Activated B cell treated with CpG ODN at 0.5 μM for 24 hours (primary cell): Measurements from ENCODE around the gene C21orf91. TPM values are rescaled to one million over a fixed set of nuclear protein-coding genes. Genes with fewer than 3 reads are reported as not detected.
A peak's percentile ranks its signal among the peaks of the same experiment; 100 is the strongest.

ENCODE experiments used
- ATAC-seq: fragments of 200-7000 bp; cut with Tn5 transposase; one replicate; pipeline ENCODE4 v1.10.0; 2021; ENCODE audit warnings: low read depth, mild to moderate bottlenecking, moderate library complexity
- CTCF ChIA-PET: fragments of 350-600 bp; sonication (Branson Sonifier 250); formaldehyde crosslinking; loops from one replicate; lab custom pipeline; 2021; ENCODE audit warnings: antibody characterized with exemption; lab: Charles Lee
- POLR2A ChIA-PET: fragments of 350-600 bp; sonication (Branson Sonifier 250); formaldehyde crosslinking; loops from one replicate; lab custom pipeline; 2021; ENCODE audit warnings: antibody characterized with exemption; lab: Charles Lee
- DNase-seq: peaks from one replicate; pipeline ENCODE4 v3.0.0; 2022
- H3K27ac Mint-ChIP-seq: one replicate; pipeline ENCODE4 v1.8.0; 2020; ENCODE audit warnings: mixed read lengths
- H3K27me3 Mint-ChIP-seq: one replicate; pipeline ENCODE4 v1.8.0; 2021; ENCODE audit warnings: mixed read lengths
- H3K36me3 Mint-ChIP-seq: one replicate; pipeline ENCODE4 v1.8.0; 2021; ENCODE audit warnings: low read depth, mixed read lengths
- H3K4me1 Mint-ChIP-seq: one replicate; pipeline ENCODE4 v1.8.0; 2021; ENCODE audit warnings: mixed read lengths
- H3K4me3 Mint-ChIP-seq: one replicate; pipeline ENCODE4 v1.8.0; 2020; ENCODE audit warnings: mild to moderate bottlenecking, mixed read lengths
- H3K9me3 Mint-ChIP-seq: one replicate; pipeline ENCODE4 v1.8.0; 2020; ENCODE audit warnings: mixed read lengths
- CTCF ChIP-seq: fragments of 200-600 bp; IDR thresholded peaks from one replicate; pipeline ENCODE4 v1.8.0; 2022; ENCODE audit warnings: antibody characterized with exemption, mild to moderate bottlenecking
- intact Hi-C: fragments of 100-400 bp; cut with micrococcal nuclease; formaldehyde crosslinking; loops from one replicate; pipeline ENCODE4 v1.15.1; 2024
- total RNA-seq: library from RNA; stranded (reverse); gene quantifications from 2 replicates; pipeline ENCODE4 v1.2.3, GENCODE V29; 2022

C21orf91 gene
- total RNA-seq, 1 donor from 2014 or later, result 34.2 TPM

GRCh38 chr21:17828223-17828622 lies 9.1 kb upstream of the C21orf91 start:
- intact Hi-C loops, result no loop called here
- TF ChIP-seq CTCF, result no peak
- H3K9me3 Mint-ChIP-seq, result no peaks in the 10 kb centered on the region
- no peaks in the 10 kb centered on the region for H3K36me3 Mint-ChIP-seq
- no peaks in the 10 kb centered on the region for H3K27me3 Mint-ChIP-seq
- ChIA-PET CTCF (no interaction called here), POLR2A (no interaction called here)
- no peaks in the 10 kb centered on the region for H3K4me1 Mint-ChIP-seq
- DNase-seq, result no peak
- H3K27ac Mint-ChIP-seq, result no peak overlapping the region
- no peak overlapping the region for H3K4me3 Mint-ChIP-seq
- ATAC-seq, result no peak

DNA sequence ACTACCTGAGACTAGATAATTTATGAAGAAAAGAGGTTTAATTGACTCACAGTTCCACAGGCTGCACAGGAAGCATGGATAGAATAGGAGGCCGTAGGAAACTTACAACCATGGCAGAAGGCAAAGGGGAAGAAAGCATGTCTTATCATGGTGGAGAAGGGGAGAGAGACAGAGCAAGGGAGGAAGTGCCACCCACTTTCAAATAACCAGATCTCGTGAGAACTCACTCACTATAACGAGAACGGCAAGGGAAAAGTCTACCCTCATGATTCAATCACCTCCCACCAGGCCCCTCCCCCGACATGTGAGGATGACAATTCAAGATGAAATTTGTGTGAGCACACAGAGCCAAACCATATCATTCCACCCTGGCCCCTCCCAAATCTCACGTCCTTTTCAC lies 4.7 kb upstream of the C21orf91 start:
- intact Hi-C loops, result no loop called here
- ATAC-seq (no peak), DNase-seq (no peak)
- TF ChIP-seq CTCF, result no peak
- Mint-ChIP-seq H3K4me1 (peaks cover 14% of the 10 kb centered on the region), H3K36me3 (peaks cover 5% of the 10 kb centered on the region), H3K27me3 (no peaks in the 10 kb centered on the region), H3K27ac (no peak overlapping the region), H3K9me3 (no peaks in the 10 kb centered on the region), H3K4me3 (no peak overlapping the region)
- CTCF ChIA-PET, result interaction anchor here (0.7 kb wide), 1 partner anchor 135 kb away, joined by 3 read pairs; no protein-coding TSS in a partner anchor
- POLR2A ChIA-PET, result interaction anchor here (1.0 kb wide), 1 partner anchor 11 kb away, joined by 4 read pairs; no protein-coding TSS in a partner anchor

DNA sequence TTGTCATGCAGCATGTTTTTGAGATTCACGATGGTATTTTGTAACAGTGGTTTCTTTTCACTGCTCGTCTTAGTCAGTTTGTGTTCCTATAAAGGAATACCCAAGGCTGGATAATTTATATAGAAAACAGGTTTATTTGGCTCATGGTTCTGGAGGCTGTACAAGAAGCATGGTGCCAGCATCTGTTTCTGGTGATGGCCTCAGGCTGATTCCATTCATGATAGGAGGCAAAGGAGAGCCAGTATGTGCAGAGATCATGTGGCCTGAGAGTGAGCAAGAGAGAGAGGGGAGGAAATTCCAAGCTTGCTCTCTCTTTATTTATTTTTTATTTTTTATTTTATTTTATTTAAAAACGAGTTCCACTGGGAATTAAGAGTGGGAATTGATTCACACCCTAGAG lies 2.0 kb upstream of the C21orf91 start:
- DNase-seq (no peak), ATAC-seq (no peak)
- peaks cover 34% of the 10 kb centered on the region for H3K4me1 Mint-ChIP-seq
- intact Hi-C loops, result no loop called here
- H3K9me3 Mint-ChIP-seq, result no peaks in the 10 kb centered on the region
- TF ChIP-seq CTCF, result no peak
- H3K36me3 Mint-ChIP-seq, result peaks cover 22% of the 10 kb centered on the region
- peak overlapping the region; percentile 100 for H3K27ac Mint-ChIP-seq
- POLR2A ChIA-PET, result interaction anchor here (0.9 kb wide), 1 partner anchor 209 kb away, joined by 3 read pairs; no protein-coding TSS in a partner anchor
- no peaks in the 10 kb centered on the region for H3K27me3 Mint-ChIP-seq
- CTCF ChIA-PET, result interaction anchor here (2.8 kb wide), 1 partner anchor 132 kb away, joined by 8 read pairs; no protein-coding TSS in a partner anchor
- no peak overlapping the region for H3K4me3 Mint-ChIP-seq

DNA sequence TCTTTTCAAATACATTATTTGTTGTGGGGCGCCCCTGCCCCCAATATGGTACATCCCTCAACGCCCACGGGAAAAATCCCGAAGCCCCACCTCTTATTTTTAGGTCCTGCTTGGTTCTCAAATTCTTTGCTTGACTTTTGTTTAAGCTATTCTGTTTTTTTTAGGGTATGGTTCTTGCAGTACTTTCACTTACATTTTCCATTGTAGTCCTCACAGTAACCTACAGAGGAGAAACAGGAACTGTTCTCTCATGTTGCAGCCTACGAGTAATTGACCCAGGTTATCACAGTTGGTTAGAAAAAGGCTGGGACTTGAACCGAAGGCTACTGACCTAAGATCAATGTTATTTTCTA lies 697 bp upstream of the C21orf91 start:
- no peak for TF ChIP-seq CTCF
- ChIA-PET CTCF (interaction anchor here (2.8 kb wide), 1 partner anchor 130 kb away, joined by 8 read pairs; no protein-coding TSS in a partner anchor), POLR2A (interaction anchor here (1.0 to 3.1 kb wide), 12 partner anchors 9 to 205 kb away, joined by 3 to 49 read pairs (median 11); no protein-coding TSS in a partner anchor)
- ATAC-seq (peak; percentile 65), DNase-seq (no peak)
- peaks cover 35% of the 10 kb centered on the region for H3K4me1 Mint-ChIP-seq
- intact Hi-C loops, result loop anchor here (1.0 to 5.0 kb wide), 9 partner anchors 9 to 209 kb away; no protein-coding TSS in a partner anchor
- H3K27me3 Mint-ChIP-seq, result no peaks in the 10 kb centered on the region
- H3K36me3 Mint-ChIP-seq, result peaks cover 30% of the 10 kb centered on the region
- H3K4me3 Mint-ChIP-seq, result peak overlapping the region; percentile 94
- no peaks in the 10 kb centered on the region for H3K9me3 Mint-ChIP-seq
- peak overlapping the region; percentile 100 for H3K27ac Mint-ChIP-seq

DNA sequence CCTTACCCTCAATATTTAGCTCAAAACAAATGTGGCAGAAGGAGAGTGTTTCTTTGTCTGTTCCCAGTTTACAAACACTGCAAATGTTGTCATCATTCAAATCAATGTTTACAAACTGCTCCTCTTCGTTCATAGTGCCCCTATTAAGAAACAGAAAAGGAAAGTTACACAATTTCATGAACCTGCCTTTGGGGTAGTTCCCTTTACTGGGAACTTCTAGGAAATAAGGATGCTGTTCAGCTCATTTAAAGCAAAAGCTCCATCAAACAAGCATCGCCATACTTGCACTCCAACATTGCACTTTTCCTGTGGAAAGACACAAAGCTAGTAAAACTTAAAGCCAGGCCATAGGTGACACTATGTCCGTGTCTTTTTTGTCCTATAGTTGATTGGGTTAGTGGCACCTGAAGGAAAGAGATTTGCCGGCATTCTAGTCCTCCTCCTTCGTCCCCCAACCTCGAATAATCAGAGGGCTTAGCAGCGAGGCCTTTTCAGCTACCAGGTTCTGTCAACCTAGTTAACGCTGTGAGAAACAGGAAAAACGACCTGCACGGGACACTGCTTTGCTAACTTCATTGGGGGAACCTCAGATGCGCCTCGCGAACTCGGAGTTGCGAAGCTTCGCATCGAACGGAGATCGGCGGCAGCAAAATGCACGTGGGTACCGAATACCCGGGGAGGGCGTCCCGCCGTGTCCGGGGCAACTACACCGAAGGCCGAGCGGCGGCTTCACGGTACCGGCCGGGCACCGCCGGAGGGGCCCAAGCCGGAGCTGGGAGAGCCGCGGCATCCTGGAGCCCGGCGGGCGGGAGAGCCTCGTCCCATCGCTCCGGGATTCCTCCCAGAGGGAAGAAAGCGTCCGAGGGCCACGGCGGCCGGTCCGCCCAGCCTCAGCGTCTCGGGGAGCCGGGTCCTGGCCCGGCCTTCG lies 706 bp downstream of the C21orf91 start:
- Mint-ChIP-seq H3K4me1 (peaks cover 44% of the 10 kb centered on the region), H3K27ac (peak overlapping the region; percentile 95), H3K9me3 (no peaks in the 10 kb centered on the region)

More for the DNA sequence above, 706 bp downstream of the C21orf91 start:
- peak overlapping the region; percentile 94 for H3K4me3 Mint-ChIP-seq
- ChIA-PET POLR2A (interaction anchor here (1.1 to 3.1 kb wide), 13 partner anchors 8 to 206 kb away, joined by 3 to 49 read pairs (median 8); no protein-coding TSS in a partner anchor), CTCF (interaction anchor here (0.8 to 1.7 kb wide), 4 partner anchors 9 to 139 kb away, joined by 3 to 5 read pairs (median 4); no protein-coding TSS in a partner anchor)
- no peak for DNase-seq
- H3K36me3 Mint-ChIP-seq, result peaks cover 44% of the 10 kb centered on the region
- intact Hi-C loops, result loop anchor here (1.0 to 5.0 kb wide), 8 partner anchors 14 to 207 kb away; no protein-coding TSS in a partner anchor
- no peak for TF ChIP-seq CTCF
- H3K27me3 Mint-ChIP-seq, result no peaks in the 10 kb centered on the region
- ATAC-seq, result peak; percentile 7
